GM23338 (cell line): ENCODE data around the gene PLOD3. TPM values are rescaled to one million over a fixed set of nuclear protein-coding genes. Genes with fewer than 3 reads are reported as not detected.
A peak's percentile ranks its signal among the peaks of the same experiment; 100 is the strongest.

Experiments used
- ATAC-seq: fragments of 200-7000 bp; cut with Tn5 transposase; 3 replicates; pipeline ENCODE4 v1.9.1; 2020
- DNase-seq: peaks from one replicate; pipeline ENCODE4 v3.0.0-alpha.2; 2015; ENCODE audit warnings: low spot score
- H2AFZ ChIP-seq: fragments of 200-600 bp; sonication (generic); 2 replicates; pipeline ENCODE4 v1.8.0; 2016; ENCODE audit warnings: antibody characterized with exemption, mild to moderate bottlenecking, moderate library complexity
- H3F3A ChIP-seq: fragments of 200-600 bp; sonication (generic); replicated peaks from 2 replicates; pipeline ENCODE4 v1.8.0; 2017; ENCODE audit warnings: antibody characterized with exemption, mixed run types, low read depth
- H3K27ac ChIP-seq: fragments of 200-600 bp; sonication (generic); 2 replicates; pipeline ENCODE4 v1.6.1; 2016; ENCODE audit warnings: low read depth
- H3K27me3 ChIP-seq: fragments of 200-600 bp; sonication (generic); 2 replicates; pipeline ENCODE4 v1.8.0; 2016; ENCODE audit warnings: mild to moderate bottlenecking, mixed run types, moderate library complexity; ENCODE audit not compliant: insufficient read depth
- H3K36me3 ChIP-seq: fragments of 200-600 bp; sonication (generic); 2 replicates; pipeline ENCODE4 v1.8.0; 2016; ENCODE audit warnings: mild to moderate bottlenecking; ENCODE audit not compliant: insufficient read depth
- H3K4me1 ChIP-seq: fragments of 200-600 bp; sonication (generic); 2 replicates; pipeline ENCODE4 v1.8.0; 2016; ENCODE audit warnings: mild to moderate bottlenecking, moderate library complexity; ENCODE audit not compliant: insufficient read depth
- H3K4me2 ChIP-seq: fragments of 200-600 bp; sonication (generic); 2 replicates; pipeline ENCODE4 v1.7.1; 2017; ENCODE audit warnings: mixed run types
- H3K4me3 ChIP-seq: fragments of 200-600 bp; sonication (generic); 2 replicates; pipeline ENCODE4 v1.6.1; 2016; ENCODE audit warnings: mixed run types
- H3K79me2 ChIP-seq: fragments of 200-600 bp; sonication (generic); replicated peaks from 2 replicates; pipeline ENCODE4 v1.8.0; 2017; ENCODE audit warnings: mild to moderate bottlenecking; ENCODE audit not compliant: insufficient read depth
- H3K9me2 ChIP-seq: fragments of 200-600 bp; sonication (generic); 2 replicates; pipeline ENCODE4 v1.8.0; 2017; ENCODE audit not compliant: insufficient read depth
- H4K20me1 ChIP-seq: fragments of 200-600 bp; sonication (generic); replicated peaks from 2 replicates; pipeline ENCODE4 v1.8.0; 2017; ENCODE audit warnings: mild to moderate bottlenecking; ENCODE audit not compliant: insufficient read depth
- H3K27ac Mint-ChIP-seq: 2 replicates; pipeline ENCODE4 v1.8.0; 2020; ENCODE audit warnings: inconsistent platforms, mild to moderate bottlenecking, moderate library complexity, mixed read lengths
- H3K27me3 Mint-ChIP-seq: 3 replicates; pipeline ENCODE4 v1.8.0; 2022; ENCODE audit warnings: low read depth, mild to moderate bottlenecking, moderate library complexity, mixed read lengths, inconsistent platforms; ENCODE audit not compliant: insufficient read depth, poor library complexity
- H3K36me3 Mint-ChIP-seq: 3 replicates; pipeline ENCODE4 v1.8.0; 2021; ENCODE audit warnings: low read depth, mild to moderate bottlenecking, inconsistent platforms, moderate library complexity, mixed read lengths
- H3K4me1 Mint-ChIP-seq: 3 replicates; pipeline ENCODE4 v1.8.0; 2020; ENCODE audit warnings: mild to moderate bottlenecking, inconsistent platforms, mixed read lengths
- H3K4me3 Mint-ChIP-seq: 3 replicates; pipeline ENCODE4 v1.8.0; 2021; ENCODE audit warnings: moderate library complexity, mild to moderate bottlenecking, inconsistent platforms, mixed read lengths
- H3K9me3 Mint-ChIP-seq: 3 replicates; pipeline ENCODE4 v1.8.0; 2020; ENCODE audit warnings: moderate library complexity, mild to moderate bottlenecking, inconsistent platforms, mixed read lengths
- ETS1 ChIP-seq: IDR thresholded peaks from 2 replicates; pipeline ENCODE4 v1.6.1; 2016; ENCODE audit warnings: antibody characterized with exemption
- POLR2AphosphoS5 ChIP-seq: IDR thresholded peaks from 2 replicates; pipeline ENCODE4 v1.6.1; 2016; ENCODE audit warnings: antibody characterized with exemption, low read depth
- polyA plus RNA-seq: library from polyadenylated mRNA; unstranded; fragments of >200 nt; fragmentation: Nextera tagmentation; extraction: Ambion mirVana; gene quantifications from 2 replicates; pipeline ENCODE4 v1.2.1, GENCODE V29; 2016
- total RNA-seq: library from RNA; depleted of rRNA; stranded (reverse); fragments of >200 nt; shearing (Covaris generic); gene quantifications from 2 replicates; pipeline ENCODE4 v1.2.3, GENCODE V29; 2014
- TF ChIP-seq, protein P1 (sequence below): fragments of 250-450 bp; sonication (Bioruptor Pico); IDR thresholded peaks from 2 replicates; pipeline ENCODE4 v1.5.0; 2020; ENCODE audit warnings: mild to moderate bottlenecking, moderate library complexity
- TF ChIP-seq, protein P2 (sequence below), 2 experiments: fragments of 200-600 bp in 1 of 2; sonication (generic) in 1 of 2; conservative IDR thresholded peaks; 2 replicates each; pipeline versions ENCODE4 v1.5.1 to v1.6.1; 2016 to 2017; ENCODE audit warnings: antibody characterized with exemption in 2 of 2, low read depth in 2 of 2, mild to moderate bottlenecking in 2 of 2, moderate library complexity in 1 of 2

PLOD3 gene
- total and polyA plus RNA-seq, 2 experiments from 2014 or later: 35.2 to 40.7 TPM

GRCh38 chr7:101244375-101245146 is 27.2 kb upstream of the PLOD3 start, which contains the start of gene FIS1:
FIS1 (minus strand) TSS chr7:101245081; CDS start chr7:101245004, 77 bp downstream.
- Histone ChIP-seq H3F3A (peaks cover 34% of the 10 kb centered on the region), H3K27ac (peak within 1 kb of the TSS; percentile 97), H3K4me1 (peaks cover 14% of the 10 kb centered on the region), H4K20me1 (peaks cover 6% of the 10 kb centered on the region; the same call in 1 of the 2 replicates), H3K36me3 (no peaks in the 10 kb centered on the region), H2AFZ (peak within 1 kb of the TSS; percentile 98), H3K79me2 (peaks cover 51% of the 10 kb centered on the region), H3K27me3 (no peaks in the 10 kb centered on the region), H3K4me2 (peak within 1 kb of the TSS; percentile 100), H3K4me3 (peak within 1 kb of the TSS; percentile 100), H3K9me2 (no peaks in the 10 kb centered on the region)
- TF ChIP-seq, protein P1, sequence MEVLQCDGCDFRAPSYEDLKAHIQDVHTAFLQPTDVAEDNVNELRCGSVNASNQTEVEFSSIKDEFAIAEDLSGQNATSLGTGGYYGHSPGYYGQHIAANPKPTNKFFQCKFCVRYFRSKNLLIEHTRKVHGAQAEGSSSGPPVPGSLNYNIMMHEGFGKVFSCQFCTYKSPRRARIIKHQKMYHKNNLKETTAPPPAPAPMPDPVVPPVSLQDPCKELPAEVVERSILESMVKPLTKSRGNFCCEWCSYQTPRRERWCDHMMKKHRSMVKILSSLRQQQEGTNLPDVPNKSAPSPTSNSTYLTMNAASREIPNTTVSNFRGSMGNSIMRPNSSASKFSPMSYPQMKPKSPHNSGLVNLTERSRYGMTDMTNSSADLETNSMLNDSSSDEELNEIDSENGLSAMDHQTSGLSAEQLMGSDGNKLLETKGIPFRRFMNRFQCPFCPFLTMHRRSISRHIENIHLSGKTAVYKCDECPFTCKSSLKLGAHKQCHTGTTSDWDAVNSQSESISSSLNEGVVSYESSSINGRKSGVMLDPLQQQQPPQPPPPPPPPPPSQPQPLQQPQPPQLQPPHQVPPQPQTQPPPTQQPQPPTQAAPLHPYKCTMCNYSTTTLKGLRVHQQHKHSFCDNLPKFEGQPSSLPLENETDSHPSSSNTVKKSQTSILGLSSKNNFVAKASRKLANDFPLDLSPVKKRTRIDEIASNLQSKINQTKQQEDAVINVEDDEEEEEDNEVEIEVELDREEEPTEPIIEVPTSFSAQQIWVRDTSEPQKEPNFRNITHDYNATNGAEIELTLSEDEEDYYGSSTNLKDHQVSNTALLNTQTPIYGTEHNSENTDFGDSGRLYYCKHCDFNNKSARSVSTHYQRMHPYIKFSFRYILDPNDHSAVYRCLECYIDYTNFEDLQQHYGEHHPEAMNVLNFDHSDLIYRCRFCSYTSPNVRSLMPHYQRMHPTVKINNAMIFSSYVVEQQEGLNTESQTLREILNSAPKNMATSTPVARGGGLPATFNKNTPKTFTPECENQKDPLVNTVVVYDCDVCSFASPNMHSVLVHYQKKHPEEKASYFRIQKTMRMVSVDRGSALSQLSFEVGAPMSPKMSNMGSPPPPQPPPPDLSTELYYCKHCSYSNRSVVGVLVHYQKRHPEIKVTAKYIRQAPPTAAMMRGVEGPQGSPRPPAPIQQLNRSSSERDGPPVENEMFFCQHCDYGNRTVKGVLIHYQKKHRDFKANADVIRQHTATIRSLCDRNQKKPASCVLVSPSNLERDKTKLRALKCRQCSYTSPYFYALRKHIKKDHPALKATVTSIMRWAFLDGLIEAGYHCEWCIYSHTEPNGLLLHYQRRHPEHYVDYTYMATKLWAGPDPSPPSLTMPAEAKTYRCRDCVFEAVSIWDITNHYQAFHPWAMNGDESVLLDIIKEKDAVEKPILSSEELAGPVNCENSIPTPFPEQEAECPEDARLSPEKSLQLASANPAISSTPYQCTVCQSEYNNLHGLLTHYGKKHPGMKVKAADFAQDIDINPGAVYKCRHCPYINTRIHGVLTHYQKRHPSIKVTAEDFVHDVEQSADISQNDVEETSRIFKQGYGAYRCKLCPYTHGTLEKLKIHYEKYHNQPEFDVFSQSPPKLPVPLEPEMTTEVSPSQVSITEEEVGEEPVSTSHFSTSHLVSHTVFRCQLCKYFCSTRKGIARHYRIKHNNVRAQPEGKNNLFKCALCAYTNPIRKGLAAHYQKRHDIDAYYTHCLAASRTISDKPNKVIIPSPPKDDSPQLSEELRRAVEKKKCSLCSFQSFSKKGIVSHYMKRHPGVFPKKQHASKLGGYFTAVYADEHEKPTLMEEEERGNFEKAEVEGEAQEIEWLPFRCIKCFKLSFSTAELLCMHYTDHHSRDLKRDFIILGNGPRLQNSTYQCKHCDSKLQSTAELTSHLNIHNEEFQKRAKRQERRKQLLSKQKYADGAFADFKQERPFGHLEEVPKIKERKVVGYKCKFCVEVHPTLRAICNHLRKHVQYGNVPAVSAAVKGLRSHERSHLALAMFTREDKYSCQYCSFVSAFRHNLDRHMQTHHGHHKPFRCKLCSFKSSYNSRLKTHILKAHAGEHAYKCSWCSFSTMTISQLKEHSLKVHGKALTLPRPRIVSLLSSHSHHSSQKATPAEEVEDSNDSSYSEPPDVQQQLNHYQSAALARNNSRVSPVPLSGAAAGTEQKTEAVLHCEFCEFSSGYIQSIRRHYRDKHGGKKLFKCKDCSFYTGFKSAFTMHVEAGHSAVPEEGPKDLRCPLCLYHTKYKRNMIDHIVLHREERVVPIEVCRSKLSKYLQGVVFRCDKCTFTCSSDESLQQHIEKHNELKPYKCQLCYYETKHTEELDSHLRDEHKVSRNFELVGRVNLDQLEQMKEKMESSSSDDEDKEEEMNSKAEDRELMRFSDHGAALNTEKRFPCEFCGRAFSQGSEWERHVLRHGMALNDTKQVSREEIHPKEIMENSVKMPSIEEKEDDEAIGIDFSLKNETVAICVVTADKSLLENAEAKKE (CRISPR knock-in tag): no peak
- peak; percentile 96 for TF ChIP-seq ETS1
- TF ChIP-seq, protein P2, sequence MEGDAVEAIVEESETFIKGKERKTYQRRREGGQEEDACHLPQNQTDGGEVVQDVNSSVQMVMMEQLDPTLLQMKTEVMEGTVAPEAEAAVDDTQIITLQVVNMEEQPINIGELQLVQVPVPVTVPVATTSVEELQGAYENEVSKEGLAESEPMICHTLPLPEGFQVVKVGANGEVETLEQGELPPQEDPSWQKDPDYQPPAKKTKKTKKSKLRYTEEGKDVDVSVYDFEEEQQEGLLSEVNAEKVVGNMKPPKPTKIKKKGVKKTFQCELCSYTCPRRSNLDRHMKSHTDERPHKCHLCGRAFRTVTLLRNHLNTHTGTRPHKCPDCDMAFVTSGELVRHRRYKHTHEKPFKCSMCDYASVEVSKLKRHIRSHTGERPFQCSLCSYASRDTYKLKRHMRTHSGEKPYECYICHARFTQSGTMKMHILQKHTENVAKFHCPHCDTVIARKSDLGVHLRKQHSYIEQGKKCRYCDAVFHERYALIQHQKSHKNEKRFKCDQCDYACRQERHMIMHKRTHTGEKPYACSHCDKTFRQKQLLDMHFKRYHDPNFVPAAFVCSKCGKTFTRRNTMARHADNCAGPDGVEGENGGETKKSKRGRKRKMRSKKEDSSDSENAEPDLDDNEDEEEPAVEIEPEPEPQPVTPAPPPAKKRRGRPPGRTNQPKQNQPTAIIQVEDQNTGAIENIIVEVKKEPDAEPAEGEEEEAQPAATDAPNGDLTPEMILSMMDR (conservative IDR thresholded peaks at IDR 0.05; ENCODE audit: low read depth in 2 of 2): peak in 1 of 2 experiments; percentile 80; a peak in 3 of 4 replicates
- TF ChIP-seq POLR2AphosphoS5: peak; percentile 93
- Mint-ChIP-seq H3K9me3 (no peaks in the 10 kb centered on the region), H3K4me3 (peak within 1 kb of the TSS; percentile 99), H3K27ac (peak within 1 kb of the TSS; percentile 97), H3K27me3 (peaks cover 18% of the 10 kb centered on the region), H3K36me3 (peaks cover 32% of the 10 kb centered on the region), H3K4me1 (peaks cover 20% of the 10 kb centered on the region)
- DNase-seq: peak; percentile 98
- peak; percentile 94 for ATAC-seq
